ENCODE results near the gene C10orf71.

C10orf71 gene

DNA sequence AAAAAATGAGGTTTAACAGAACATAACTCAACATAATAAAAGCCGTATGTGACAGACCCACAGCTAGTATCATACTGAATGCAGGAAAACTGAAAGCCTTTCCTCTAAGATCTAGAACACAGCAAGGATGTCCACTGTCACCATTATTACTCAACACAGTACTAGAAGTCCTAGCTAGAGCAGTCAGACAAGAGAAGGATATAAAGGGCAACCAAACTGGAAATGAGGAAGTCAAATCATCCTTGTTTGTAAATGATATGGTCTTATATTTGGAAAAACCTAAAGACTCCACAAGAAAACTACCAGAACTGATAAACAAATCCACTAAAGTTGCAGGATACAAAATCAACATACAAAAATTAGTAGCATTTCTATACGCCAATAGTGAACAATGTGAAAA is 45.9 kb downstream of the C10orf71 start:
- no peak for DNase-seq

DNA sequence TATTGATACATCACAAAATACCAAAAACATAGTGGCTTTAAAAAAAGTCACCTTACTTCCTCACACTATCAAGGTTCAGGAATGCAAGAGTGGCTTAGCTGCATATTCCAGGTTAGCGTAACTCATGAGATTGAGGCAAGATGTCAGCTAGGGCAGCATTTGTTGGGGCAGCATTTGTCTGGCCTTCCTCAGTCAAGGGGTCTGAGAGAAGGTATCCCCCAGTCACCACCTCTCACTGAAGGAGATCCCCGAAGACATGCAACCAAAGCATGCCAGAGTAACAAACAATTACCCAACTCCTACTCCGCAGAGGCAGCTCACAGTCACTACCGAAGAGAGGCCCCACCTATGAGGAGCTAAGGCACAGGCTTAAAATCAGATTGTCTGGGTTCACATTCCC is 48.4 kb downstream of the C10orf71 start:
- DNase-seq, result no peak

DNA sequence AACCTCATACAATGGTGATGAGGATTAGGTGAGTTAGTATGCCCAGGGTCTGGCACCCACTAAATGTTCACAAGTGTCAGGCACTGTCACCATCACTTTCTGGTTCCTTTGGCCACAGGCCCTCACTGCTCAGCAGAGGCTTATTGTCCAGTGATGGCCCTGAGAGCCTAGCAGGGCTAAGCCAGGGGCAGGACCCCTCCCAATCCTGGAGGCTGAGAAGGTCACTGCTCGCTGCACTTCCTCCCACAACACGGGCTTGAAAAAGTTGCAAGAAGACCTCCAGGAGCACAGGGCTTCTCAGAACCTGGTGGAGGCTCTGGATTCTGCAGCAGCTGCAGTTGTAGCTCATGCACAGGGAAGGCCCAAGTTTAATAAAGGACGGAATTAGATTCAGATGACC is 48.9 kb downstream of the C10orf71 start:
- DNase-seq, result no peak

DNA sequence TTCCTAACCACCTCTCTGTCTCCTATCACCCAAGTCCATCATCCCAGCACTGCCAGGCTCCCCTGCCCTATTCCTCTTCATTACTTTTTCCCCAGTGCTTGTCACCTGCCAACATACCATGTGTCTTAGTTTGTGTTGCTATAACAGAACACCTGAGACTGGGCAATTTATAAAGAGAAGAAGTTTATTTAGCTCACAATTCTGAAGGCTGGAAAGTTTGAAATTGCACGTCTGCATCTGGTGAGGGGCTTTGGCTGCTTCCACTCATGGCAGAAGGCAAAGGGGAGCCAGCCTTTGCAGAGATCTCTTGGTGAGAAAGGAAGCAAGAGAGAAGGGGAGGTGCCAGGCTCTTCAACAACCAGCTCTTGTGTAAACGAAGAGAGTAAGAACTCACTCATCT is 49.6 kb downstream of the C10orf71 start:
- DNase-seq, result no peak

DNA sequence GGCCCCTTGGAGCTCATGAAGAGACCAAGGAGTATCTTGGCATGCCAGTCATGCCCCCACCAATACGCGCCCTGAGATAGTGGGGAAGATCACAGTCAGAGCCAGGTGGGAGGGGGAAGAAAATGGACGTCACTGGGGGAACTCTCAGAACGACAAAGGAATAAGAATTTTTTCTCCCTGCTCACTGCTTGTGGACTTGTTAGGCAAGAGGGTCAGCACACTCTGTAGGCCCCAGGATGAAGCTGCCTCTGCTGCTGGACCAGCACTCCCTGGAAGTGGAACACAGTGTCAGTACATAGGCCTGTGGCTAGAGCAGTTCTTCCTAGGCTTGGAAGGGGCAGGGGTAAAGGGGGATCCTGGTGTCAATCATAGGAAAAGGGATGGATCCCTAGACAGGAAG is 50.4 kb downstream of the C10orf71 start:
- no peak for DNase-seq

DNA sequence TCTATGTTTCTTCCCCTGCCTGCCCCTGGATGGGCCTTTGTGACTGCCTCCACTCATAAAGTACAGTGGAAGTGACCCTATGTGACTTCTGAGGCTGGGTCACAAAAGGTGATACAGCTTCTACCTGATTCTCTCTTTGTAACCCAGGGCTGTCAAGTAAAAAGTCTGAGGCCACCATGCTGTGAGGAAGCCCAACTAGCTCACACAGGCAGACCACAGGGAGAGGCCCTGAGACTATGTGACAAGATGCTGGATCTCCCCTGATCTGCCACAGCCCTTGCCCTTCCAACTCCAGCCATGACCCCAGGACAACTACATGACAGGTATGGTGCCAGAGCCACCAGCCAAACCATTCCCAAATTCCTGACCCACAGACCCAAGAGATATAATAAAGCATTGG is 51.2 kb downstream of the C10orf71 start:
- DNase-seq, result no peak

DNA sequence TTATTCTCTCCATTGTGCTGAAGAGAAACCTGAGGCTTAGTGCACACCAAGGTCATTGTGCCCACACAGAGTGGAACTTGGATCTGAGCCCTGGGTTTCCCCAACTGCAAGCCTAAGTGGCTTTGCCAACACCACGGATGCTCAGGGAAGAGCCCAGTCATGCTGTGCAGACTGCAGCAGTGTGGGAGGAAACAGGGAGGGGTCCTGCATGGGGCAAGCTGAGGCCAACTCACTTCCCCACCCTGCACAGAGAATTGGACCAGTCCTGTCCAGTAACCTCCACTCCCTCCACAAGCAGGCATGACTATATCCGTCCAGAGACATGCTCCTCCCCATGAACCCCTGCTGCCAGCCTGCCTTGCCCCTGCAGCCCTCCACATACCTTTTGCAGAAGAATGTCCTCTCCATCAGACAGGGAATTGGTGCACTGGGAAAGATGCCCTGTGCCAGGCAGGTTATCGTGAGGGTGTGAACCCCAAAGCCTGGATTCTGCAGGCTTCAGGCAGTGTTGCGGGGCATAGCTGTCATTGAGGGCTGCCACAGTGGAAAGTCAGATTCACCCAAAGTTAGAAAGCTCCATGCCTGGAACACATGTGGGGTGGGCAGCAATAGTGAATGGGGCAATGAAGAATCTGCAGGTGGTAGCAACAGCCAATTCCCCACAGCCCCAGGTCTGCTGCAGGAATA is 52.0 kb downstream of the C10orf71 start:
- DNase-seq, result no peak

DNA sequence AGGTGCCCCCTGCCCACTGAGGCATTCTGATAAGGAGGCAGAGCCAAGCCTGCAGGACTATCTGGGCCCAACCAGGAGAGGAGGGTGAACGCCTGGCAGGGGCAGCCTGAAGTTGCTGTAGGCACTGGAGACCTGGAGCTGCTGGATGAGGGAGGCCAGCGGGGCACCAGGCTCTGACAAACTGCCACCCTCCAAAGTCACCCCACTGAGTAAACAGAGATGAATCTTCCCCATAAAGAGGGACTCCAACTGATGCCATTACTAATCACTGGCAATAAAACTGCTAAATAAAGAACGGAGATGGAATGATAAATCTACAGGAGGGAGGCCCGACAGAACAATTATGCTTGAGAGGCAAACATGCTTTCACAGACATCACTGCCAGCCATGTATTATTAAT is 52.7 kb downstream of the C10orf71 start:
- DNase-seq, result no peak

DNA sequence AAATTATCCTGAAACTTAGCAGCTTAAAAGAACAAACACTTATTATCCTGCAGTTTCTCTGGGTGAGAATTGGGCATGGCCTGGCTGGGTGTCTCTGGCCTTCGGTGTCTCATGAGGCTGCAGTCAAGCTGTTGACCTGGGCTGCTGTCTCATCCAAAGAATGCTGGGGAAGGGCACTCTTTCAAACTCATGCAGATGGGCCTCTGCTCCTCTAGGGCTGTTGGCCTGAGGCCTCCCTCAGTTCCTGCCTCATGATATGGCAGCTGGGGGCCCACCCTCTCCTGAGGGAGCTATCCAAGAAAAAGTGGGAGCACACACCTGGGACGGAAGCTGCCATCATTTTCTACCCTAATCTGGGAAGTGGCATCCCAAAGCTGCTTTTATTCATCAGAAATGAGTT is 53.4 kb downstream of the C10orf71 start:
- DNase-seq, result no peak

DNA sequence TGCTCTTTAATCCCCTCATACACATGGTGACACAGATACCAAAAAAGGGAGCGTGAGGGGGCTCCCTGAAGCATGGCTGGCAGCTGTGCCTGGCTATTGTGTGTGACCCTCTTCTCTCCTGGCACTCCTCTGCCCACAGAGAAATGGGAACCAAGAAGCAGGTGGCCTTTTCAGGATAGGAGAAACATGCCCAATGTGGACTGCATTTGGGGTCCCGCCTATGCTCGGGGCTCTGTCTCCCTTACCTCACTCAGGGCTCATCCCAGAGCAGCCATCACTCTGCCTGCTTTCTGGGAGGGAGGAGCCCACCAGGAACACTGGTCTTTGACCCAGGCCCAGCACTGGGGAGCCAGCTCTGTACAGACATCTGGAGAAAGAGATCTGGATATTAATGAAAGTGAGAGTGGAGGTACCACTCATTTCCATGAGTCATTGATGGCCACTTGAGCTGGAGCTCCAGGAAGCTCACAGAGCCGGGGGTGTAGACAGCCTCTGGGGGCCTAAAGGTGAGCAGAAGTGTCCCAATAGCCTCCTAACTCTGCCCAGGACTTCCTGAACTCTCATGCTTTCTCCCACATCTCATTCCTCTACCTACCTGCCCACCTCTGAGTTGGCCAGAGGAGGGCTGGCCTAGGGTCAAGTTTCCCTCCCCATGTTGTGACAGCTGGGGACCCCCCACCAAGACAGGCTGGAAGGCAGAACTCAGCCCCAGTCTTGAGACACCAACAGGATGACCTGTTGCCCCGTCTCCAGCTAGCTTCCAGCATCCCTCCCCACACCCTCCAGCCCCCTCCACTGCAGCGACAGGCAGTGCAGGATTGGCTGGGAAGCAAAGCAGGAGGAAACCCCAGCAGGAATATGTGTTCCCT is 54.3 kb downstream of the C10orf71 start:
- DNase-seq, result no peak

DNA sequence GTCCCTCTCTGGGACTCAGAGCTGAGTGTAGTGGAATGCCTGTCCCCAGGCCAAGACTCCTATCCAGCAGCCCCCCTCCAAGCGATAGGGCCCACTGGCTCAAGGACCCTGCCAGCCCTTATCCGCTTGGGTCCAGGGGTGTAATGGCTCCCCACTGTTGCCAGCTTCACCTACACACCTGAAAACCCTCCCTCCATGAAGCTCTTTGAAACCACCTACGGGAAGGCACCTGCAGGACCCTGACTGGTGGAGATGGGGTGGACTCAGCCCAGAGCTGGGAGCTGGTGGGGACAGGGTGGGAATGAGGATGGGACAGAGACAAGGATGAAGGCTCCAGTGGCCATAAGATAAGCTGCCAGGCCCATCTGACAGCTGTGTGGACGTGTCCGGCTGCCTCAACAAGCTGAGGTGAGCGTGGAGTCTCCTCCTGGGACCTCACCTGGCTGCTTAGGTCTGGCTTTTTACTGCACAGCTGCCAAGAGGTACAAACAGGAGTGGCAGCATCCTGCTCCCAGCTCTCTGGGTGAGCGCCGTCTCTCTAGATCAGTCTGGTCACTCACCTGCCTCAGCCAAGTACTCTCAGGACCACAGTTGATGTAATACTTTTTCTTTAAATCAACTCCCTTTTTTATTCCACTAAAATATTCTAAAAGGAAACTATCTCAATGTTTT is 55.1 kb downstream of the C10orf71 start:
- DNase-seq, result no peak

DNA sequence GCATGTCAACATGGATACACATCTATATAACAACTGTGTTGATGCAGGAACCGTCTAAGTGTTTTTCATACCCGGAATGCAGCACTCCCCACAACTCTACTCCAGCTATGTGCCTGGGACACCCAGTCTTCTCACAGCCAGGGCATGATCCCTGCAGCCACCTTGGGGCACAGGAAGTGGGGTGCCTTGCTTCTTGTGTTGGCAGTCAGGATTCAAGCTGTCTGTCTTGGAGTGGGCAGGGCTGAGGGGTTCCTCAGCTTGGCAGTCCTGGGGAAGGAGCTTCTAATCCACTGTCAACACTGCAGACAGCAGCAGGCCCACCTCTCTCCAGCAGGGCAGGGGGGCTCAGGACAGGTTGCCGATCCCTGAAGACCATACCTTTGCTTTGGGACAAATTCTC is 55.6 kb downstream of the C10orf71 start:
- no peak for DNase-seq

DNA sequence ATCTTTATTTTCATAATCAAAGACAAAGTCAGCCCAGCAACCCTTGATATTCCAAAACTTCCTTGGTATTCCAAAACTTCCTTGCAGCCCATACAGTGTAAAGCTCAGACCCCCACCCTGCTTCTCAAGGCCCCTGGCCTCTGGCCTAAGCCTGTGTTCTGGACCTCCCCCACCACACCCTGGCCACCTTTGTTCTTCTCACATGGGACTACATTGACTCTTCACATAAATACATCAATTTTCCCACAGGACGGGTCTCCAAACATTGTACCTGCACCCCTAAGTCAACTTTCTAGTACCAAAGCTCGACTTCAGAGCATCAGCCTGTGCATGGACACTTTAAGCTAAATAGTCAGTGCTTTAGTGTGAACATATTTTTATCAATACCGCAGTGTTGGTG is 56.3 kb downstream of the C10orf71 start:
- no peak for DNase-seq

DNA sequence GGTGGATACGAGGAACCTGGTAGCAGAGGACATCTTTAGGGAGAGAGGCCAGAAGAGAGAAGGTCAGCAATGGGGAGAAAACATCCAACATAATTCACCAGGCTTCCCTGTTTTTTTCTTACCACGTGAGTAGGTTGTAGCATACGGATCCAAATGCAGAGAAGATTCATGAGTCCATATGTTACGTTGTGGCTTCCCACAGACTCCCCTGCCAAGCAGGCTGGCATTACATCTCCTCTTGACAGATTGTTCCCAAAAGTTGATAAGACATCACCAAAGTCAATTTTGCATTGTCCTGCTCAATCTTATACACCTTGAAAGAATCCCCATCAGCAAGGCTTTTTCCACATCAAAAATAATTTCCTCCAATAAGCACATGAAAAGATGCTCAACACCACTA is 57.2 kb downstream of the C10orf71 start:
- no peak for DNase-seq

DNA sequence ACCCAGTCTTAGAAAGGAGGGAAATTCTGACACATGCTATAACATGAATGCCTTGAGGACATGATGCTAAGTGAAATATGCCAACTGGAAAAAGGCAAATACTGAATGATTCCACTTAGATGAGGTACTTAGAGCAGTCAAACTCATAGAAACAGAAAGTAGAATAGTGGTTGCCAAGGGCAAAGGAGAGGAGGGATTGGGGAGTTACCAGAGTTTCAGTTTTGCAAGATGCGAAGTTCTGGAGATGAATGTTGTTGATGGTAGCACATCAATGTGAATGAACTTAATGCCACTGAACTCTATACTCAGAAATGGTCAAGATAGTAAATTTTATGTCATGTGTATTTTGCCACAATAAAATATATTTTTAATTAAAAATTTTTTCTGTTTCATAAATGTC is 58.0 kb downstream of the C10orf71 start:
- DNase-seq, result no peak

DNA sequence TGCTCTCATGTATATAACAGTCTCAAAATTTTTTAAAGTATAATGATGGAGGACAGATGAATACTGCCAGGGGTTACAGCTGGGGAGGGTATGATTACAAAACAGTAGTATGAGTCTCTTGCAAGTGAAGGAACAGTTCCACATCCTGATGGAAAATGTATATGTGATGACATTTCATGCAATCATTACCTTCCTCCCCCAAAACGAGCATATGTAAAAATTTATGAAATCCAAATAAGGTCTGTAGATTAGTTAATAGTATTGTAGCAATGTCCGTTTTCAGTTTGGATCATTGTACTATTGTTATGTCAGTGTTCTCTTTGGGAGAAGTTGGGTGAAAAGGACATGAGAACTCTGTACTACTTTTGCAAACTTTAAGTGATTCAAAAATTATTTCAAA is 58.9 kb downstream of the C10orf71 start:
- no peak for DNase-seq

DNA sequence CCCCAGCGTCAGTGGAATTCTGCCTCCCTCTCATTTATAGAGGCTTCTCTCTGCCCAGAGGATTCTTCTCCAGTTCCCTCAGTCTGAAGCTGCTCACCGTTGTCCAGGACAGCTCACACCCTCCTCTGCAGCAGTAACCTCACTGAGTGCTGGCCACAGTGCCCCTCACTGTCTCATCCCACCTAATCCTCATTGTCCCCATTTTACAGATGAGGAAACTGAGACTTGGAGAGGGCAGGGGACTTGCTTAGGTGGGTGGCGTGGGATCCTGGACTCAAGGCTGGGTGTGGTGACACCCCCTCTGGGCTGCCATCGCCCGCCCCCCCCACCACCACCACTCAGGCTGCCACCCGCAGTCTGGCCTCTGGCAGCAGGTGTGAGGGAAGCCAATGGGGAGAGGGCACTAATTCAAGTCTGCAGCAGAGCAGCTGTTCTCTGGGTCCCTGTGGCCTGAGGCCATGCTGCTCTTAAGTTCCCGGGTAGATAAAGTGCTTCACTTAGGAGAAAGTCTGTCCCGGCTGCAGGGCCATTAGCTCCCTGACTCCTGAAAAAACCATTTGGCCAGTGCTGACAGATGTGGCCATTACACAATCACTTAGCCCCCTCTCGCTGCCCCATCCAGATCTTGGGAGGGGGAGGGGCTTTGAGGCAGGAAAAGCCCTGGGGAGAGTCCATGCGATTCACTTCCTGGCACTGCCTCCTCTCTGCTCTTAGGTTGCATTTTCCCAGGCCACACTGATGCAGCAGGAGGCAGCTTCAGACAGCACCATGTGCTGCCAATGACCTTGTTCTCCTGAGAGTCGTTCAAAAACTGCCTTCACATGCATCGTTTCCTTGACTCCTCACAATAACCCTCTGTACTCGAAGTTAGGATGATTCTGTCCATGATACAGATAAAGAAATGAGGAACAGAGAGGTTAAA is 60.6 kb downstream of the C10orf71 start:
- DNase-seq, result no peak

DNA sequence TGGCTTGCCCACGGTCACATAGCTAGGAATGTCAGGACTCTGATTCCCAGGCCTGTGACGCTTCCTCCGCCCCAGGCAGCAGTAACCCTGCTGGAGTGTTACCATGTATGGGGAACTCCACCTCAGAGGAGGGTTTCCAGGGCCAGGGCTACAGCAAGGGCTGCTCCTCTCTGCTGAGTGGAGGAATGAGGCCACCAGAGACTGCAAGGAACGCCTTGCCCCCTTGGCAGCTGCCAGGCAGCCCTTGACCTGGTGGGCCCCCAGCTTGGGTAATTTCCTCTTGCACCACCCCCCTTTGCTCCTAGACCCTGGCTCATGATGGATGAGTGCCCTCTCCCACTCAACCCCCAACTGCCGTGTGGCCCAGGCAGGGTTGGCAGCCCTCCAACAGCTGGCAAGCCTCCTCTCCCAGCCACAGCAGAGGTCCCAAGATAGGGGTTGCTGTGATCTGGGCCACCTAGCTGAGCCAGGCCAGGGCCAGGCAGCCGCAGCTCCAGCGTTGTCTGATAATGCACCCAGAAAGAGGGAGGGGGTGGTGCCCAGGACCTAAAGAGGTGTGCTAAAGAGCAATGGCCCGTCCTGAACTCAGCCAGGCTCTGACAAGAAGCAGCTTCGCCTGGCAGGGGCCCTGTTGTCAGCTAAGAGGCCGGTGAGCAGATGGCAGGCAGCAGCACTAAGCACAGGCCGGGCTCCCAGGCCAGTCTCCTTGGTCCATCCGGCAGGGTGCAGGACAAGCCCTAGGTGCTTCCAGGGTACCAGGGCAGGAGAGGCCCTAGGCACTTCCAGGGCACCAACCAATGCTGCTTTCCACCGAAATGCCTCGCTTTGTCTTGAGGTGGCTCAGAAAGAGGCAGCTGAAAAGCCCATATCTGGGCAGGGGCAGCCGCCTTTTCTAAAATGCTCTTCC is 61.6 kb downstream of the C10orf71 start:
- DNase-seq, result no peak

DNA sequence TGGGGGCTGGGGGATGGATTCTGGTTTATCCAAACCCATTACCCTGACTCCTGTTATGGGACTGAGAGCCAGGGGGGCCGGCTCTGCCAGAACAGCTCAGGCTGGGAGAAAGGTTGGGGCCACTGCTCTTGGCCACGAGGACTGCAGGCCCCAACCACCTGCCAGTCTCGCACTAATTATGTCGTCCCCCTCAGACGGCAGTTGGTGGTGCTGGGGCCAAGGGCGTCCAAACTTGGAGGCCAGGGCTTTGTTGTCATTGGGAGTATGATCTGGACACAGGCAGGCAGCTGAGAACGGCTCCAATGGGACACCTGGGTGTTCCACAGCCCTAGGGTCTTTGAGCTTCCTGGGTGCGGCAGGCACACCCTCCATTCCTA is 62.2 kb downstream of the C10orf71 start:
- no peak for DNase-seq

DNA sequence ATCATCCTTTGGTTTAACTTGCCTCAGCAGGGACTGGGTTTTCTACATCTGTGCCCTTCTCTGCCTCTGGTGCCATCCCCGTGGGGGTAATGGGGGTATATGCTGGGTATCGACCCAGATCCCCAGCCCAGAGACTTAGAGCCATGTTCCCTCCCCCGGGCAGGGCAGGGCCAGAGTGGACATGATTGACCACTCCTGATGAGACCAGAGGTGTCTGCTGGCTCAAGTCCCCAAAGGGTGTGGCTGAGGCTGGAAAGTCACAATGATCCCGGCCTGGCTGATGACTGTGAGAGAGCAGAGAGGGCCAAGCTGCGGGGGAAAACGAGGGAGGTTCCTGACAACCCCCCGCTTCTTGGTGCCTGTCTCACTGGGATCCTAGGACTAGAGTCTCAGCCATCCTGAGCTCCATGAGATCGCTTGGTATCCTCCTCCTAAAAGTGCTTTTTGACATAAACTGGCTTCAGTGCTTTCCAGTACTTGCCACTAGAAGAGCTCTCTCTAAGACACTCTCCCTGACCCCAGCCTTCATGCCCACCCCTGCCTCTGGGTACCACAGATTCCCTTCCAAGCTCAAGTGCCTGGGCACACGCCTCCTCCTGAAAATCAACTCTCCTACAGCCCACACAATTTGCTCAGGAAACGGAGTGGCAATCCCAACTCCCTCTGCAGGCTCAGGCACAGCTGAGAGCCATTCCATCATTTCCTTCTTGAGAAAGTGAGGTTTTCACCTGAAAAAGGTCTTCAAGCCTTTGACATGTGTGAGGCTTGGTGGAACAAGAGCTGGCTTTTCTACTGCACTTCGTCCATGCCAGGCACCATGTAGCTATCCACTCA is 63.0 kb downstream of the C10orf71 start:
- no peak for DNase-seq

Measured in NCI-H774 (cell line).